Measurements from ENCODE around the gene CFAP46.
A peak's percentile ranks its signal among the peaks of the same experiment; 100 is the strongest.
"Not testable (repeated sequence)": the region's sequence is repeated elsewhere in the genome, so short reads cannot be mapped to it uniquely, and the experiment has no call there.

The CFAP46 gene

DNA sequence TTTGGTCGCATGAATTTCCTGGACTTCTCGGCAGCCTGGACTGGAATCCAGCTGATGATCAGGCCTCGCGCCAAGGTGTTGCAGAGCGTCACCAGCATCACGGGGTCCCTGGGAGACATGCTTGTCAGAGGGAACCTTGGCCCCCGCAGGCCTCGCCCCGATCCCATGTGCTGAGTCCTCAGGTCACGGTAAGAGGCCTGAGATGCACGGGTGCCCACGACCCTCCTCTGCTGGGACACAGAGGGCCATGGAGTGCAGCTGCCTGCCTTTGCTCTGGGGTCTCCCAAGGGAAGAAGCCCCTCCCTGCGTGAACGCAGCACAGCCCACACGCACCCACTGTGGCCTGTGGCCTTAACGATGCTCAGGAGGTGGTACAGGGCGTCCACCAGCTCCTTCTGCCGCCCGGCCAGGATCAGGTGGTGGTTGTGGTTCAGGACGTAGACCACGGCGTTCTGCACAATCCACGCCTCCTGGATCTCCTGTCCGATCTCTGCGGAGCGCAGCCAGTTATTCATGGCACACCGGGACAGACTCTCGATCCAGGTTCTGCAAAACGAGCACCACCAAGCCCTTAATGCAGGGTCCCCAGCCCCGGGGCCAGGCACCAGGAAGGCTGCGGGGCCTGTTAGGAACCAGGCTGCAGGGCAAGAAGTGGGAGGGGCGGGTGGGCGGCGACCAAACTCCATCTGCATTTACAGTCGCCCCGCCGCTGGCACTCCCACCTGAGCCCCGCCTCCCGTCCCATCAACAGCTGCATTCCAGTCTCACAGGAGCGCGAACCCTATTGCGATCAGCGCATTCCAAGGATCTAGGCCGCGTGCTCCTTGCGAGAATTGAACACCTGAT is 29.4 kb downstream of the CFAP46 start:
- no peak for DNase-seq (ENCODE audit: low spot score)

DNA sequence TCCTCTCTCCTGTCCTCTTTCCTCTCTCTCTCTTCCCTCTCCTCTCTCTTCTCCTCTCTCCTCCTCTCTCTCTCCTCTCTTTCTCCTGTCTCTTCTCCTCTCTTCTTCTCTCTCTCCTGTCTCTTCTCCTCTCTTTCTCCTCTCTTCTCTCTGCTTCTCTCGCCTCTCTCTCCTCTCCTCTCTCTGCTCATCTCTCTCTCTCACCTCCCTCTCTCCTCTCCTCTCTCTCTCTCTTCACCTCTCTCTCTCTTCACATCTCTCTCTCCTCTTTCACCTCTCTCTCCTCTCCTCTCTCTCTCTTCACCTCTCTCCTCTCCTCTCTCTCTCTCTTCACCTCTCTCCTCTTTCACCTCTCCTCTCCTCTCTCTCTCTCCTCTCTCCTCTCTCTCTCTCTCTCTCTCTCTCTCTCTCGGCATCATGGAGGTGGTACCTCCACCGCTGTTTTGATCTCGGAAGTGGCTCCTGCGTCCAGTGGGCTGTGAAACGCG is 30.1 kb downstream of the CFAP46 start:
- DNase-seq (ENCODE audit: low spot score), result no peak

DNA sequence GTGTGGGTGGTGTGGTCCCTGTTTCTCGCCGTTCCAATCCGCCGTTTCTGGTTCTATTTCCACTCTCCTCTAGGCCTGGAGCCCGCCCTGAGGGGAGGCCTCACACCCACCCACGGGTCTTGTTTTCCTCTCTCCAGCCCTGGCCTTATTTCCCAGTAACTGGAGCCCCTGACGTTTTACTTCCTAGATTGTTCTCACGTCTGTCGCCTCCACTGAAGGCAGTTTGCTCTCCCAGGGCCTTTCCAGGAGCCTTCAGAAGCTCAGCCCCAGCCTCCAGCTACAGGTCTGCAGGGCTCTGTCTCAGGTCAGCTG is 30.6 kb downstream of the CFAP46 start:
- DNase-seq (ENCODE audit: low spot score), result no peak

DNA sequence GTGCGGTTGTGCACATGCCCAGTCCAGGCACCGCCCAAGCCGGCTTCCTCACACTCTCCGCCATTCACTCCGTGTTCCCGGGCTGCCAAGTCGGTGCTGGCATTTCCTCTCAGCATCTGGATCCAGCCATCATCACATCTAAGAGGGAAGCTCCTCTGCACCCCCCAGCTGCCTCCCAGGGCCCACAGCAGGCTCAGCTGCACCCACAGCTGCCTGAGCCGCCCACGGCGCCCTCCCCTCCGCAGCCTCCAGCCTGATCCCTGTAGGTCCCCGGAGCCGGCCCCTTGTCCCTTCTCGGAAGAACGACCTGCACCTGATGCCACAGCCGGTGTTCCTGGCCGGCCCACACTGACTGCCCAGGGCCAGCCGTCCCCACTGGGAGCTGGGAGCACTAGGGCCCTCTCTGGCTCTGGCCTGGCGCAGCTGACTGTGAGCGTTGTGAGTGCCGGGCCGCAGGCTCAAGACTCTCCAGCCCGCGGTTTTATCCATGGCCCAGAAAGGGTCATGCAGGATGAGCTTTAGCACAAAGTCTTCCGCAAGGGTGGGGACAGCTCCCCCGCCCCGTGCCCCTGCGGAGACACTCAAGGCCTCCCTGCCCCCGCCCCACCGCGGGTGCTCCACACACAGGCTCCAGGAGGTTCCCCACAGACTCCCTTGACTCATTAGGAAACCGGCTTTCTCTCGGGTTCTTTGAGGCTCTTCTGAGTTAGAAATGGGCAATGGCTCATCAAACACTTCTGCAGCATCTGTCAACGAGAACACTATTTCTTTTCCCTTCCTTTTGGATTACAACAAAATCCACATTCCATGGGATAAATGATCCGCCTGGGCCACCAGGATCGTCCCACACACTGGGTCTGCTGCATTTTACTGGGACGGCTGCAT is 31.2 kb downstream of the CFAP46 start:
- DNase-seq (ENCODE audit: low spot score), result no peak

DNA sequence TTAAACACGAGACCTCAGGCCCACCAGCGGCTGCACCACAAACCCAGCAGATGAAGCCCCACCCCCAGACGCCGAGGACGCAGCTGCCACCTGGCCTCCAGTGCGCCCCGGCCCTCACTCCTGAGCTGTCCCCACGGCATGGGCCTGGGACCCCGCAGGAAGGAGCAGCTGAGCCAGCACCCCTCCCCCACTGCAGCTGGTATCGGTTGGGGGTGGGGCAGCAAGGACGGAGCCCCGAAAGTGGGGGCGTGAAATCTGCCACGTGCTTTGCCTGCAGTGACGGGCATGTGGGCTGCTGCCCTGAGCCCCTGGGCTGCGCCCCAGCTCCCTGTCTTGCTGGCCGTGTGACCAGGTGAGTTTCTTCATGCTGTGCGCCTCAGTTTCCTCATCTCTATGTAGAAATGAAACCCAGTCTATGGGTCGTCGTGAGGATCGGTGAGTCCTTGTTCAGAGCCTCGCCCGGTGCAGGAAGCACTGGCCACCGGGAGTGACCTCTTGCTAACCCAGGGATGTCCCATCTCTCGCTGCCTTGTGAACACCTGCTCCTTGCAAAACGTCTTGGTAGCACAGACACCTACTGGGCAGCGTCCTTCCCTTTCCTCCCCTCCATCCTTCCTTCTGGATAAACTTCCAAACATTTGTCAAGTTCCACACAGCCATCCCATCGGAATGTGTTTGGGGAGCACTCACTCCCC is 32.0 kb downstream of the CFAP46 start:
- no peak for DNase-seq (ENCODE audit: low spot score)

DNA sequence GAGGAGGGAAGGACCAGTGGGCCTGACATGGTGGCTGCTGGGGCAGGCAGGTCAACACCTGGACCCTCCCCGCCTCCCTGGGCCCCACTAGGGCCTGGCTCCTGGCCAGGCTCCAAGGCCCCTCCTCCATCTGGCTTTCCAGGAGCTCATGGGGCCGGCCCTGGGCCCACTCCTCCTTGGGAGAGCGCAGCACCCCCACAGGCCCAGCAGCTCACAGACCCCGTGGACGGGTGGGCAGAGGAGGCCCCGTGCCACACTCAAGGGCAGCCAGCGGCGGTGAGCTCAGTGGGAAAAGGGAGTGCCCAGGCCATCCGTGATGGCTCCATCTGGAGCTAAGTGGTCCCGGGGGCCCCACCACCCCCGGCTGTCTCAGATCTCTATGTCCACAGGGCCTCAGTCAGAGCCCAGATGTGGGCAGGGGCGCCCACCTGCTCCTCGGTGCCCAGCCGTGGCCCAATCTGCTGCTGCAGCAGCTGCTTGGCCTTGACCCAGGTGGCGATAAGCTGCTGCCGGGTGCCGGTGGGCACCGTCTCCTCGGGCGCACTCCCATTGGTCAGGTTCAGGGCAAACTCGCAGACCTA is 32.8 kb downstream of the CFAP46 start:
- DNase-seq (ENCODE audit: low spot score), result no peak

DNA sequence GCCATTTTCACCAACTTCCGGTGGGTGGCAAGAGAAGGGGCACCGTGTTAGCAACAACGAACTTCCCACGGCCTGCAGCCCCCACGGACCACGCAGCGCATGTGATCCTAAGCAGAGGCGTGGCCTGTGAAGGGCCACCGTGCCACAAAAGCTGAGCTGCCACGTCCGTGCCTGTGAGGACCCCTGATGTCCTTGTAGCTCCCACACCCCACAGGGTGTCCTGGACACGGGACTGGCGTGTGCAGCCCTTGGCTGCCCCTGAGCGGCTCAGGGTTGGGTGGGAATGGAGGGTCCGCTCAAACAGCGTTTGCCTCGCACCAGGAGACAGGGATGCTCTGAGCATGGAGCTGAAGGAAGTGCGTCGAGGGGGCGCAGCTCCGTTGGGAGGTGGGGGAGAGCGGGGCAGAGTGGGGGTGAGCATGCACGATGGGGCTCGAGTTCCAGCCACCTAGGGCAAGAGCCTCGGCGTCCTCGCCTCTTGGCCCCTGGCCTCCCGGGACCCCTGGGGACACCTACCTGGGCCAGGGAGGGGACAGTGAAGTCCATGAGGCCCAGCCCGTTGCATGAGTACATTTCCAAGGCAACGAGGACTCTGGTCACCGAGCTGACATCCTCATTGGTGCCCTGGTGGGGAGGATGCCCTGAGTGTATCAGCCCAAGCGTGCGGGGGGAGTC is 33.6 kb downstream of the CFAP46 start:
- DNase-seq (ENCODE audit: low spot score), result no peak

DNA sequence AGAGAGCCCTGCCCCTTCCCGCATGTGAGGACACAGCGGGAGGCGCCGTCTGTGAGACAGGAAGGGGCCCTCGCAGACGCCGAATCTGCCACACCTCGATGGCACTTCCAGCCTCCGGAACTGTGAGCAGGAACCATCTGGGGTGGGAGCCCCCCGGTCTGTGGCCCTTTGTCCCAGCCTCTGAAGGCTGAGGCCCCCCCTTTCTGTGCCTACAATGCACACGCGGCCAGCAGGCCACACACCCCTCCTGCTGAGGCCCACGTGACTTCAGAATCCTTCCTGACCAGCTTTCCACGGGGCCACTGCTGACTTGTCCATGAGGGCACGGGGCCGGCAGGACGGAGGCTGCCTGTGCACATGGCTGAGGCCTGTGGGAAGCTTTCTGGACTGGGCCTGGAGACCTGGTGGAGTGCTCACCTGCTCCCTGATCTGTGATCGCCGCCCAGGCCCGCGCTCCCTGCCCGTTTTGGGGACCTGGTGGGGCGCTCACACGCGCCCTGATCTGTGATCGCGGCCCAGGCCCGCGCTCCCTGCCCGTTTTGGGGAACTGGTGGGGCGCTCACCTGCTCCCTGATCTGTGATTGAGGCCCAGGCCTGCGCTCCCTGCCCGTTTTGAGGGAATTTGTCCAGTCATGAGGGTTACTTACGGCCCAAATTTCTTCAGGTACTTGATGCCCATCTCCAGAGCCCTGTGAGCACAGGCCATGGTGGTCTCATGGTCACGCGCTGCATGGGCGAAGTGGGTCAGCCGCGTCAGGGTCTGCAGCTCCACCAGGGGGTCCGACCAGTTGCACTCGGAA is 34.3 kb downstream of the CFAP46 start:
- no peak for DNase-seq (ENCODE audit: low spot score)

DNA sequence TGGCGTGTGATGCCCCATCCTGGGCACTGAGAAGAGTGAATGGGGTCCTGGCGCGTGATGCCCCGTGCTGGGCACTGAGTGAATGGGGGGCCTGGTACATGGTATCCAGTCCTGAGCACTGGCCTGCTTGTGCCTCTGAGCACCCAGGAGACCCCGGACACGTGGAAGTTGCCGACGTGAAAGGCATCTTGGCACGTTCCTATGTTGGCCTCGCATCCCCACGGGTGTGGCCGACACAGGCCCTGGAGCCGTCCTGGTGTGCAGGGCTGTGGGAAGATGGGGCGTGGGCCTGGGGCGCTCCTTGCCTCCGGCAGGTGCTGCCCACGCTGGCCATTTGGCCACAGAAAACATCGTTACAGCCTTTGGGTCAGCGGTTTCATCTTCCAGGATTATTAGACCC is 35.5 kb downstream of the CFAP46 start:
- DNase-seq (ENCODE audit: low spot score), result no peak

DNA sequence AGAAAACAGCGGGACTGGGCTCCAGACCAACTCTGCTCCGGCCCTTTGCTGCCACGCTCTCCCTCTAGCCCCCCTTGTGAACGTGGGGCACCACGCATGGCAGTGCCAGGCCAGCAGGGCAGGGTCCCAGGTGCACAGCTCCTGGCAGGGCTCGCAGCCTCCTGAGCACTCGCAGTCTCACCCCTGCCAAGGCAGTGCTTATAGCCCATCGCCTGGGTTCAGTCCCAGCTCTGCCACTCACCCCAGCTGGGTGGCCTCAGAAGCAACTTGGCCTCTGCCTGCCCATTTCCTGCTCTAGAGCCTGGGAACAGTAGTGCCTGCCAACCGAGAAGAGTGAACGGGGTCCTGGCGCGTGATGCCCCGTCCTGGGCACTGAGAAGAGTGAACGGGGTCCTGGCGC is 36.3 kb downstream of the CFAP46 start:
- DNase-seq (ENCODE audit: low spot score), result no peak

DNA sequence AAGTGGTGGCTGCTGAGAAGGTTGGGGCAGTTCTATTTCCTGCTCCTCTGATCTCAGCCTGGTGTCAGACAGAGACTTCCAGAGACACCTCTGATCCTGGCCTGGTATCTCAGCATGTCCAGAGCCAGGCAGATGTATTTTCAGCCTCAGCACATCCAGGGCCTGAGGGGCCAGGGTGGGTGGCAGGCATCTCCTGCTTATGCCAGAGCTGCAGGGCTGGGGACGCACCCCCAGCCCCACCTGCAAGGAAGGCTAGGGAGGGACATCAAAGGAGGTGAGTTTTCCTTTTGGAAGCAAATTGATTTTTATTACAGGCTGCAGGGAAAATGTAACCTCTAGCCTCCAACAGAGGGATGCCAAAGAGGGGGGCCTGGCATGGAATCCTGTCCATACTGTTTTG is 36.7 kb downstream of the CFAP46 start:
- no peak for DNase-seq (ENCODE audit: low spot score)

DNA sequence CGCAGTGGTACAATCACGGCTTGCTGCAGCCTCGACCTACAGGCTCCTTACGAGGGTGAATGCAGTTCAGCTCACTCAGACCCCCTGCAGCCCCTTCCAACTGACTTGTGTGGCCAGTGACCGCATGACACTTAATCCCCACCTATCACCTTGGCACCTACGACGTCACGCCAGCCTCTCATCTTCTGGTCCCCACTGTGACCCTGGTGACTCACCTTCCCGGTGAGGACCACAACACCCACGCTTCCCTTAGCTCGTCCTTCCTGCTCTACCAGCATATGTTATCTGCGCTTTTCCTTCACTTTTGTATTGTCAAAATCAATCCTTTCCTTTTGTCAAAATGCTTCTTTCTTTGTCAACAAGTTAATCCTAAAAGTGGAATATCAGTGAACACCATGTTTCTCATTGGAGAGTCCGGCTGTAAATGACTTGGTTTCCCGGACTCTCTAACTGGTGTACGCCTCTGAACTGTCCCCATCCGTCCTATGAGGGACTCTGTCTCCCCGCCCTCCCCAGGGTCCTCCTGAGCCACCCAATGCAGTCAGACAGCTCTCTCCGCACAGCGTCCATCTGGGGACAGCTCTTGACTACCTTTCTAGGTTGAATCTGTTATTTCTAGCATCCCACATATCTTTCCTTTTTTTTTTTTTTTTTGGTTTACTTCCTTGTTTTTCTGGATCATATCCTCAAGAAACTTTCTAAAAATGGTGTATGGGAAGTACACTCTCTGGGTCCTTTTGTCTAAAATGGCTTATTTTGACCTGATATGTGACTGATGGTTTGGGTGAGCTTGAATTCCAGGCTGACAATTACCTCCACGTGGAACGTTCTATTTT is 37.3 kb downstream of the CFAP46 start:
- no peak for DNase-seq (ENCODE audit: low spot score)

DNA sequence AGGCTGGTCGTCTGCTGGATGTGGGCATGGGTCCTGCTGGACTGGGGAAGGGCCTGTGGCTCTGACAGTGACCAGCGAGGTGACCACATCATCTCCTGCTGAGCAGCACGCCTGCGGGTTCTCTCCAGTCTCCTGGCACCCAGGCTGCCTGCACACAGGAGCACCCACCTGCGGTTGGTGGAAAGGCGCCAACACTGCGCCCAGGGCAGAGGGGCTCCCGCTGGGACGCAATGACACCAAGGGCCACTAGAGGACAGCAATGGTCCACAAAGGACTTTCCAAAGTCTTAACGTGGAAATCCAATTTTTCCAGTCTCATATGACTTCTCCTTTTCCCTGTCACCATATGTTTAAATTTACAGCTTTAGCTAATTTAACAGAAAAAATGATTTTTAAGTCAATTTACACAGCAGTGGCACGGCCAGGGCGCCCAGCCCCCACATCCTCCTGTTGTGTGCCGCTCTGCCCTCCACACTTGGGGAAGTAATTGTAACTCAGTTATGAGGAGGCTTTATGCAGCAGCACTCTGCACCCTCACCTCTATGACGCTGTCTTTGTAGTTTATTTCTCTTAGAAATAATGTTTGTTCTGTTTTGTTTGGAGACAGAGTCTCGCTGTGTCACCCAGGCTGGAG is 38.1 kb downstream of the CFAP46 start:
- DNase-seq (ENCODE audit: low spot score), result peak; percentile 70

DNA sequence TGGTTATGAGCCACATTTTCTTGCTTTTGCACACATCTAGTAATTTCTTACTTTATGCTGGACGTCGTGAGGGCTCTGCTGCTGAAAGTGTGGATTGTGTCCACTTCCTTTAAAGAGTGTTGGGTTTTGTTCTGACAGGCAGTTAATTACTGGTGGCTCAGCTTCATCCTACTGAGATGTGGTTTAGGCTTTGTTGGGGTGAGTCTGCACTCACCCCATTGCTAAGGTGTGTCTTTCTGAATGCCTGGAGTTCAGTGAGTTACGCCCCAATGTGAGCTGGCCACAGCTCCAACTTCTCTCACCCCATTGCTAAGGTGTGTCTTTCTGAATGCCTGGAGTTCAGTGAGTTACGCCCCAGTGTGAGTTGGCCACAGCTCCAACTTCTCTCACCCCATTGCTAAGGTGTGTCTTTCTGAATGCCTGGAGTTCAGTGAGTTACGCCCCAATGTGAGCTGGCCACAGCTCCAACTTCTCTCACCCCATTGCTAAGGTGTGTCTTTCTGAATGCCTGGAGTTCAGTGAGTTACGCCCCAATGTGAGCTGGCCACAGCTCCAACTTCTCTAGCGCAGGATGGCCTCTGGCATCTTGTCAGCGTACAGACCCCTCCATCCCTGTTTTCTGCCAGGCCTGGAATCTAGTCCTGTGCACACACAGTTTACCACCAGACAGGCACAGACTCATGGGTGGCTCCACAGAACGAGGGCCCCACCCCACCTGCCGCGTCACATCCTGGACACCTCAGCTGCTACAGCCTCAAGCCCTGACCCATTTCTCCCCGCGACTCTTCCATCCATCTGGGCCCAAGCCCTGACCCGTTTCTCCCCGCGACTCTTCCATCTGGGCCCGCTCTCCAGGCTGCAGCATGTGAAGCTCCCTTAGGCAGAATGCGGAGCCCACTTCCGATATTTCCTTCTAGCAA is 39.5 kb downstream of the CFAP46 start:
- not testable (repeated sequence) for DNase-seq (ENCODE audit: low spot score)

DNA sequence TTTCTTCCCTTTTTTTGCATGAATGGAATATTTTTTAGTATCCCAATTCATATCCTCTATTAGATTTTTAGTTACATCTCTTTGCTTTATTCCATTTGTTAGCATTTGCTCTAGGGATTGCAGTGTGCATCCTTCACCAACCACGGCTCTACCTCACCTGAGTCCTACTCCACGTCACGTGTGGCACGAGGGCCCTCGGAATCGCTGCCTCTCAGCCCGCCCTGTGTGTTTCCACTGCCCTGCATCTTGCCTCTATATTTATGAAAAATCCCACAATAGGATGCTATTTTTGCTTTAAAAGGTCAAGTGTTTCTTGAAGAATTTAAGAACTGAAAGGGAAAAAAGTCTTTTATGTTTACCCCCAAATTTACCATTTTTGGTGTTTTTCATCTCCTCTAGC is 41.0 kb downstream of the CFAP46 start:
- no peak for DNase-seq (ENCODE audit: low spot score)

DNA sequence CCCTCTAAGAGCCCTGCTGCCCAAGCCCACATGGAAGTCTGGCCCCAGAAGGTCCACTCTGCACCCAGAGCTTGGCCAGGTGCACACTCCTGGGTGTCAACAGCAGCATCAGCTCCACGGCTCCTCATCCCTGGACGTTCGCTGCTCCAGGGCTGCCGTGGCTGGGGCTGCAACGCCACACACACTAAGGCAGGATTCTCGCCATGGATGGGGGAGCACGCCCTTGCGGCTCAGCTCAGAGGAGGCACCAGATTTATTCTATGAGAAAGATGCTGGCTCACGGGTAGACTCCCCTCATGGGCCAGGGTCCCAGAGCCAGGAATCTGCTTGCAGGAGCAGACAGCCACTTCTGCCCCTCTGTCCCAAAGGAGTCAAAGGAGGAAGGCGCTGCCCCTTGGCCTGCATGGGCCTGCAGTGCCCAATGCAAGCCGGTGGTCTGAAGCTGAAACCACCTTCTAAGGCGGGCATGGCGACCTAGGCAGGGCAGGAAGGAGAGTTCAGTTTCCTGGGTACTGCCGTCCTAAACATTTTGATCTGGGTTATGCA is 42.1 kb downstream of the CFAP46 start:
- DNase-seq (ENCODE audit: low spot score), result no peak

DNA sequence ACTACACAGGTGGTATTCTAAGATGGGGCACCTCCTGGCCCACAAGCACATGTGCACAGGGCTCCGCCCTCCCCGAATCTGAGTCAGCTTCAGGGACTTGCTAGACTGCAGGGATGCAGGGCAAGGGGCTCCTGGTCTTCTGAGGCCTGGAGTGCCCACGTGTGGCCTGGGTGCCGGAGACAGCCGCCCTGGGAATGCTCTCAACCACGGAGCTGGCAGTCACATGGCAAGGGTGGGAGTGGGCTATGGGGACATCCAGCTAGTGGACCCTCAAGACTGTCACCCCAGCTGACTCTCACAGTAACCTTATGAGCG is 42.7 kb downstream of the CFAP46 start:
- no peak for DNase-seq (ENCODE audit: low spot score)

DNA sequence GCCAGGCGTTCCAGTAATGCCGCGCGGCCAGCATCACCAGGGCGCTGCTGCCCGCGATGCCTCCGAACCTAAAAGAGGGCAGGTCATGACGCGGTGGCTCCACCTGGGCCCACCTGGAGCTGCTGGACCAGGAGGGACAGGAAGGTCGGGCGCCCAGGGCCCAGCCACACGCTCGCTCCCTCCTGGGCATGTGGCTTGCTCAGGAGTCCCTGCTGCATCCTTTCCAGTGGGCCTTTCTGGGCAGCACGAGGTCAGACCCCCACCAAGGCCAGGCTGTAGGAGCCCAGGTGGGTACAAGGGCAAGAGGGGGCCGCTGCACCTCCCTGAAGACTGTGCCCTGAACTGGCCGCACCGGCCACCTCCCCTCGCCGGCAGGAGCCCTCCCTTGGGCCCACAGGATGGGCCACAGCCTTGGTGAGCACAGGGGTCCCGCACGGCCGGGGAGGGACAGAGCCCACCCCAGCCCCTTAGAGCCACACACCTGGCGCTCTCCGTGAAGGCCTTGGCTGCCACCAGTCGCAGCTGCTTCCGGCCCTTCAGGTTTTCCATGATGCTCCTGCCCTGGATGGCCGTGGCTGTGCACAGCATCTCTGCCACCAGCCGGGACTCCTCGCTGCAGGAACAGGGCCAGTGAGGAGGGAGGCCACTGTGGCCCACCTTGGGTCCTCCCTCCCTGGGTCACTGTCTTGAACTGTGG is 43.2 kb downstream of the CFAP46 start:
- DNase-seq (ENCODE audit: low spot score), result no peak
